Measurements from ENCODE around the gene WFS1.

Gene WFS1

DNA sequence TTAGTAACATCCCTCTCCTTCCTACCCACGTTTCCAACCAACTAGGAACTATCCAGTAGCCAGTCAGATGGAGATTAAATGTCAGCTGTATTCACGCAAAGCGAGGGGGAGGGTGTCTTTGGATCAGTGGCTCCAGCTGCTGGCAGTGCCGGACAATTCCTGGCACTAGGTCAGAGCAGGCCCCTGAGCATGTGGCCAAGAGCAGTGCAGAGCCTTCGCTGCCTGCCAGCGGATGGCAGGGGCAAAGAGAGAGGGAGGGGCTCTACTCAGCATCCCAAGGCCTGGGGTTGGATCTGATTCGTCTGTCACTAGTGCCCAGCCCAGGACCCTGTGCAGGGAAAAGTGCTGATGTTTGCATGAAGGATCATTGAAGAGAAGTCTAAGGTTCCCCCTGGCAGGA, 40.6 kb upstream of the WFS1 start:
- no peaks in the 10 kb centered on the region for H3K9me3 ChIP-seq (ENCODE audit: control insufficient read depth, low read length)
- no peaks in the 10 kb centered on the region for H3K36me3 ChIP-seq (ENCODE audit: control insufficient read depth, insufficient read depth, low read length)
- no peaks in the 10 kb centered on the region for H3K4me1 ChIP-seq (ENCODE audit: control insufficient read depth, insufficient read depth, low read length)
- peaks cover 5% of the 10 kb centered on the region for H3K27me3 ChIP-seq (ENCODE audit: control insufficient read depth, insufficient read depth, low read length)
- no peak overlapping the region for H3K9ac ChIP-seq (ENCODE audit: low read length)
- H3K4me3 ChIP-seq (ENCODE audit: low read length): no peak overlapping the region

DNA sequence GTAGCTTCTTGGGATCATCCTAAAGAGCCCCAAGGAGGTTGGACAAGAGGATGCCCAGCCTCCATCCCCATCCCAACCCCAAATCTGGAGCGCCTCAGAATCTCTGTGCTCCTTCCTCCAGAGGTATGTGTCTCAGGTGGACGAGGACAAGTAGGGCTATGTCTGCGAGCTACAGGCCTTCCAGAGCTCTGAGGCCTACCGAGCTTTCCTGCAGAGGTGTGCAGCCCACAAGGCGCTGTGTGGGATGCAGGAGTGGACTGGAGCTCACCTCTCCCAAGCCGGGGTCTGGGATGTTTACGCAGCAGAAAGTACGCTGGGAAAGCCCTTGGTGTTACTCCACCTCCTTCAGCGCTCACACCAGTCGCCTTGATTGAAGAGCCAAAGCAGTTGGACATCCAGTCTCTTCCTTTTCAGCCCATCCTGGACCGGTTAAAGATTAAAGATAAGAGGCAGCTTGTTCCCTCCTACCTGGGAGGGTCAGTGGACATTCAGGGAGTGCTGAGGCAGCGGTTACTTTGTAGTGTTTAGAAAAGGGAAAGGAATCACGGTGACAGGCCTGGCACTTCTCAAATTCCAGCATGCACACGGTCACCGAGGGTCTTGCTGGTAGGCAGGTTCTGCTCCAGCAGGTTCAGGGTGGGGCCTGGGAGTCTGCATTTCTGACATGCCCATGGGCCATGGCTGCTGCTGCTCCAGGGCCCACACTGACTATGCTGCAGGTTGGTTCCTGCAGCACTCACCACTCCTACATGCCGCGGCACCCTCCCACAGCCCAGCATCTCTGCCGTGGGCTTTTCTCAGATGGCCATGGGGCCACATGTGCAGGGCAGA, 39.8 kb upstream of the WFS1 start:
- H3K9ac ChIP-seq (ENCODE audit: low read length): no peak overlapping the region
- no peaks in the 10 kb centered on the region for H3K36me3 ChIP-seq (ENCODE audit: control insufficient read depth, insufficient read depth, low read length)
- no peaks in the 10 kb centered on the region for H3K9me3 ChIP-seq (ENCODE audit: control insufficient read depth, low read length)
- H3K4me3 ChIP-seq (ENCODE audit: low read length): no peak overlapping the region
- H3K4me1 ChIP-seq (ENCODE audit: control insufficient read depth, insufficient read depth, low read length): no peaks in the 10 kb centered on the region
- peaks cover 5% of the 10 kb centered on the region for H3K27me3 ChIP-seq (ENCODE audit: control insufficient read depth, insufficient read depth, low read length)

GRCh38 chr4:6230502-6230785, 39.2 kb upstream of the WFS1 start:
- Histone ChIP-seq H3K27me3 (ENCODE audit: control insufficient read depth, insufficient read depth, low read length) (peaks cover 5% of the 10 kb centered on the region), H3K4me3 (ENCODE audit: low read length) (no peak overlapping the region)

DNA sequence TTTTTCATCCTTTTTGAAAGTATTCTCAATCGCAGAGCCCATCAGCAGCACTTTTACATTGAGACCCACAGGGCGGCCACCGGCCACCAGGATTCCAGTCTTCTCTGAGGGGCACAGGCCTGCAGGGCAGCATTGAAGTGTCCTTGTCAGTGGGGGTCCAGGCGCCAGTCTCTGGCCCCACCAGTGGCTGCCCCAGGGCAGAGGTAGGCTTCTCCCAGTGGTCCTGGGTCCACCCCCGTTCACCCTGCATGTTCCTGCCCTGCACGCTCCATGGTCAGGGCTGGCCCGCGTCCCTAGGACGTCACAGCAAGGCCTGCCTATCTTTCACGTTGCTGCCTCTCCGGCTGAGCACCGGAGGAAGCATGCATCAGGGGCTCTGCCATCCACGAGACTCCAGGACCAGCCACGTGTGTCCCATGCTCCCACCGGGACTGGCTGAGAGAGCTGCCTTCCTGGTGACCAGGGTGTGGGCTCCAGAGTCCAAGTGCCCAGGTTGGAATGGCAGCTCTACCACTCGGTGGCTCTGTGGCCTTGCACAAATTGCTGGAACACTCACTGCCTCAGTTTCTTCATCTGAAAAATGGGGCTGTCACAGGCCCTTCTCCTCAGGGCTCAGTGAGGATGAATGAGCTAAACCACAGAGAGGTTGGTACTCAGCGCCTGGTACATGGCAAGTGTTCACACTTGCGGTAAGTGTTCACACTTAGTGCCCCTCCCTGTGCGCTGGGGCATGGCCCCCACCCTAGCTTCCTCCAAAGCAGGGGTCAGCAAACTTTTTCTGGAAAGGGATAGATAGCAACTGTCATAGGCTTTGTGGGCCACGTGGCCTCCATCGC, 38.6 kb upstream of the WFS1 start:
- Histone ChIP-seq H3K9me3 (ENCODE audit: control insufficient read depth, low read length) (no peaks in the 10 kb centered on the region), H3K4me3 (ENCODE audit: low read length) (no peak overlapping the region), H3K36me3 (ENCODE audit: control insufficient read depth, insufficient read depth, low read length) (no peaks in the 10 kb centered on the region), H3K9ac (ENCODE audit: low read length) (no peak overlapping the region), H3K27me3 (ENCODE audit: control insufficient read depth, insufficient read depth, low read length) (peaks cover 5% of the 10 kb centered on the region), H3K4me1 (ENCODE audit: control insufficient read depth, insufficient read depth, low read length) (no peaks in the 10 kb centered on the region)

More at GRCh38 chr4:6230502-6230785, 39.2 kb upstream of the WFS1 start:
- H3K9me3 ChIP-seq (ENCODE audit: control insufficient read depth, low read length): no peaks in the 10 kb centered on the region
- H3K36me3 ChIP-seq (ENCODE audit: control insufficient read depth, insufficient read depth, low read length): no peaks in the 10 kb centered on the region
- H3K9ac ChIP-seq (ENCODE audit: low read length): no peak overlapping the region
- H3K4me1 ChIP-seq (ENCODE audit: control insufficient read depth, insufficient read depth, low read length): no peaks in the 10 kb centered on the region

DNA sequence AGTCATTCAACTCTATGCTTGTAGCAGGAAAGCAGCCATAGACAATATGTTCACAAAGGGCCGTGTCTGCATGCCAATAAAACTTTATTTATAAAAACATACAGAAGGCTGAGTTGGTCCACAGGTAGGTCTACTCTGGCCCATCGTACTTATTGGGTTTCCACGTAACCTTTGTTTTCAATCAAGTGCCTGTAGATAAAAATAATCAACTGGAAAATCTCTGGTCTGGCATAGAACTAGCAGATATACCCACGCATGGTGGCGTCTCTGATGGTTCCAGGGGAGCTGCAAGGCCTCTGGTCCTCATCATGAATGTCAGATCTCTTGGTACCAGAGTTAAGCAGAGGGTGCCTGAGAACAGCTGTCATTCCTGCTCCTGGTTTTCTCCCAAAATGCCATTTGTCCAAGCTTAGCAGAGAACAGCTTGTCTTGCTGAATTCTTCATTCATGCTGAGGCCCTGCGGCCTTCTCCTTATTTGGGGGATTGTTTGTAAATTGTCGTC, 37.9 kb upstream of the WFS1 start:
- no peaks in the 10 kb centered on the region for H3K4me1 ChIP-seq (ENCODE audit: control insufficient read depth, insufficient read depth, low read length)
- H3K36me3 ChIP-seq (ENCODE audit: control insufficient read depth, insufficient read depth, low read length): no peaks in the 10 kb centered on the region
- H3K9ac ChIP-seq (ENCODE audit: low read length): no peak overlapping the region
- H3K9me3 ChIP-seq (ENCODE audit: control insufficient read depth, low read length): no peaks in the 10 kb centered on the region
- H3K4me3 ChIP-seq (ENCODE audit: low read length): no peak overlapping the region
- H3K27me3 ChIP-seq (ENCODE audit: control insufficient read depth, insufficient read depth, low read length): peaks cover 5% of the 10 kb centered on the region

- Histone ChIP-seq H3K9ac (ENCODE audit: low read length) (no peak overlapping the region), H3K27me3 (ENCODE audit: control insufficient read depth, insufficient read depth, low read length) (no peaks in the 10 kb centered on the region), H3K36me3 (ENCODE audit: control insufficient read depth, insufficient read depth, low read length) (no peaks in the 10 kb centered on the region), H3K4me1 (ENCODE audit: control insufficient read depth, insufficient read depth, low read length) (no peaks in the 10 kb centered on the region), H3K9me3 (ENCODE audit: control insufficient read depth, low read length) (no peaks in the 10 kb centered on the region), H3K4me3 (ENCODE audit: low read length) (no peak overlapping the region)
These were observed 36.5 kb upstream of the WFS1 start for GRCh38 chr4:6232836-6233785.

DNA sequence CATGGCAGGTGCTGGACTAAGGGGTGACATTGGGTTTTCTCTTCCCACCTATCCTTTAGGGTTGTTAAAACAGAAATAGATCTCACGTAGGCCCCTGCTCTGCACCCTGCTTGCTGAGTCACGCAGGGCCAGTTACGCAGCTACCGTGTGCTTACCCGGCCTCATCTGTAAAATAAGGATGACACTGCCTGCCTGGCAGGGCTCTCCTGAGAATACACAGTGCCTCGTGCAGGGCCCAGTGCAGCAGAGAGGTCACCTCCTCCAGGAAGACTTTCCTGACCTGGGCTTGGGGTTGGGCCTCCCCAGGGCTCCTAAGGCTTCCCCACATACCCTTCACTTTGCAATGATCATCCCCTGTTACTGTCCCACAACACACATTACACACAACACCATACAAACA, 35.7 kb upstream of the WFS1 start:
- H3K36me3 ChIP-seq (ENCODE audit: control insufficient read depth, insufficient read depth, low read length): no peaks in the 10 kb centered on the region
- H3K27me3 ChIP-seq (ENCODE audit: control insufficient read depth, insufficient read depth, low read length): no peaks in the 10 kb centered on the region
- H3K9me3 ChIP-seq (ENCODE audit: control insufficient read depth, low read length): no peaks in the 10 kb centered on the region
- H3K9ac ChIP-seq (ENCODE audit: low read length): no peak overlapping the region
- no peaks in the 10 kb centered on the region for H3K4me1 ChIP-seq (ENCODE audit: control insufficient read depth, insufficient read depth, low read length)
- no peak overlapping the region for H3K4me3 ChIP-seq (ENCODE audit: low read length)

- Histone ChIP-seq H3K9ac (ENCODE audit: low read length) (no peak overlapping the region), H3K9me3 (ENCODE audit: control insufficient read depth, low read length) (no peaks in the 10 kb centered on the region), H3K4me3 (ENCODE audit: low read length) (no peak overlapping the region), H3K27me3 (ENCODE audit: control insufficient read depth, insufficient read depth, low read length) (no peaks in the 10 kb centered on the region), H3K4me1 (ENCODE audit: control insufficient read depth, insufficient read depth, low read length) (no peaks in the 10 kb centered on the region), H3K36me3 (ENCODE audit: control insufficient read depth, insufficient read depth, low read length) (no peaks in the 10 kb centered on the region)
These were observed 34.6 kb upstream of the WFS1 start for GRCh38 chr4:6235012-6235411.

DNA sequence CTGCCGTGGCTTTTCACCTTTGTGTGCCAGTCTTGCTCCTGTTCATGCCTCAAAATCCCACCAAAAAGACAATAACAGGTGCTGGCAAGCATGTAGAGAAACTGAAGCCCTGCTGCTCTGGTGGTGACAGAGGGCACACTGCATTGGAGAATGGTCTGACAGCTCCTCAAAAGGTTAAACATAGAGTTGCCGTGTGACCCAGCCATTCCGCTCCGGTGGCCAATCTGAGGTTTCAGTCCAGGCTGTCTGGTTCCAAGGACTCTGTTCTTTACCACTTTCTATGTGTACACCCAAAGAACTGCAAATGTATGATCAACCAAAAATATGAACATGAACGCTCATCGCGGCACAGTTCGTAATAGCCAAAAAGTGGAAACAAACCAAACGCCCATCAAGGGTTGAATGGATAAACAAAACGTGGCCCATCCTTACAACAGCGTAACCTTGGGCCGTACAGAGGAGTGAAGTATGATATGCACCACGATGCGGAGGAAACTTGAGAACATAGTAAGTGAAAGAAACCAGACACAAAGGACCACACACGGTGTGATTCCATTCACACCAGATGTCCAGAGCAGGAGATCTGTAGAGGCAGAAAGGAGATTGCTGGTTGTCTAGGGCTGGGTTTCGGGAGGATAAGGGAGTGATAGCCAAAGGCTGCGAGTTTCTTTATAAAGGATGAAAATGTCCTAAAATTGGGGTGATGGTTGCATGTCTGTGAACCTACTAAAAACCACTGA, 33.6 kb upstream of the WFS1 start:
- no peaks in the 10 kb centered on the region for H3K4me1 ChIP-seq (ENCODE audit: control insufficient read depth, insufficient read depth, low read length)
- no peak overlapping the region for H3K4me3 ChIP-seq (ENCODE audit: low read length)
- no peaks in the 10 kb centered on the region for H3K36me3 ChIP-seq (ENCODE audit: control insufficient read depth, insufficient read depth, low read length)
- H3K9me3 ChIP-seq (ENCODE audit: control insufficient read depth, low read length): no peaks in the 10 kb centered on the region
- no peak overlapping the region for H3K9ac ChIP-seq (ENCODE audit: low read length)
- no peaks in the 10 kb centered on the region for H3K27me3 ChIP-seq (ENCODE audit: control insufficient read depth, insufficient read depth, low read length)

- H3K9me3 ChIP-seq (ENCODE audit: control insufficient read depth, low read length): no peaks in the 10 kb centered on the region
- H3K9ac ChIP-seq (ENCODE audit: low read length): no peak overlapping the region
- no peaks in the 10 kb centered on the region for H3K27me3 ChIP-seq (ENCODE audit: control insufficient read depth, insufficient read depth, low read length)
- no peaks in the 10 kb centered on the region for H3K4me1 ChIP-seq (ENCODE audit: control insufficient read depth, insufficient read depth, low read length)
- H3K4me3 ChIP-seq (ENCODE audit: low read length): no peak overlapping the region
- H3K36me3 ChIP-seq (ENCODE audit: control insufficient read depth, insufficient read depth, low read length): no peaks in the 10 kb centered on the region
These were observed 32.7 kb upstream of the WFS1 start for GRCh38 chr4:6236816-6237390.

DNA sequence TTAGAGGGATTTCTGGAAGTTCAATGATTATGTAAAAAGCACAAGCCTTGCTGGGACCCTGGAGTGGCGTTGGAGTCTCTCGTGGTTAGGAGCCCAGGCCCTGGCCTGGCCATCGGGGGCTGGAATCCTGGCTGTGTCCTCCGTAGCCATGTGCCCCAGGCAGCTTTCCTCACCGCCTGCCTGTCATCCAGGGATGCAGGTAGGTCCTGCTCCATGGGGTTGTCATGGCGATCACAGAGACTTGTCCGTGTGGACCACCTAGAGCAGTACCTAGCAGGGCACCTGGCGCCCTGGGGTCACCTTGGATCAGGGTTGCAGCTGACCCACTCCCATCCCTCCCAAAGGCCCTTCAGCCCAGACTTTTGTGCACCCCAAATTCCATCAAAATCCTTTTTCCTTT, 30.2 kb upstream of the WFS1 start:
- Histone ChIP-seq H3K4me3 (ENCODE audit: low read length) (no peak overlapping the region), H3K27me3 (ENCODE audit: control insufficient read depth, insufficient read depth, low read length) (no peaks in the 10 kb centered on the region), H3K4me1 (ENCODE audit: control insufficient read depth, insufficient read depth, low read length) (no peaks in the 10 kb centered on the region), H3K36me3 (ENCODE audit: control insufficient read depth, insufficient read depth, low read length) (no peaks in the 10 kb centered on the region), H3K9ac (ENCODE audit: low read length) (no peak overlapping the region), H3K9me3 (ENCODE audit: control insufficient read depth, low read length) (no peaks in the 10 kb centered on the region)
